IMR-90 (cell line): ENCODE measurements around the gene PLXNA4. TPM values are rescaled to one million over a fixed set of nuclear protein-coding genes. Genes with fewer than 3 reads are reported as not detected.

Source experiments
- ATAC-seq: fragments of 200-7000 bp; cut with Tn5 transposase; 2 replicates; pipeline ENCODE4 v1.9.1; 2020; ENCODE audit warnings: low read depth, mild to moderate bottlenecking, moderate library complexity
- BruUV-seq: library from RNA; stranded (reverse); fragments of 400-500 nt; replicated peaks from 2 replicates; lab custom pipeline; 2021; lab: Mats Ljungman, UMichigan
- CTCF ChIA-PET: fragments of 300-600 bp; formaldehyde crosslinking; extraction: SDS; loops from one replicate; lab custom pipeline; 2021; ENCODE audit warnings: antibody characterized with exemption; lab: Yijun Ruan, JAX
- POLR2A ChIA-PET: fragments of 300-600 bp; sonication (Branson Sonifier 250); formaldehyde crosslinking; loops from one replicate; lab custom pipeline; 2022; ENCODE audit warnings: antibody characterized with exemption; ENCODE audit not compliant: unreplicated experiment; lab: Charles Lee
- DNase-seq: peaks from one replicate; pipeline ENCODE4 v3.0.0; 2013
- H2AFZ ChIP-seq: replicated peaks from 2 replicates; pipeline ENCODE3; 2013; ENCODE audit warnings: low read length, mild to moderate bottlenecking; ENCODE audit not compliant: poor library complexity
- H2AK5ac ChIP-seq: 2 replicates; pipeline ENCODE4 v1.6.1; 2013; ENCODE audit warnings: low read depth, low read length, inconsistent platforms
- H2AK9ac ChIP-seq: replicated peaks from 2 replicates; pipeline ENCODE3; 2013; ENCODE audit warnings: mild to moderate bottlenecking, low read depth, low read length, moderate library complexity; ENCODE audit not compliant: poor library complexity
- H2BK120ac ChIP-seq: 2 replicates; pipeline ENCODE4 v1.6.1; 2013; ENCODE audit warnings: low read depth, low read length, inconsistent platforms
- H2BK15ac ChIP-seq: 3 replicates; pipeline ENCODE4 v1.6.1; 2013; ENCODE audit warnings: low read depth, low read length, inconsistent platforms
- H2BK20ac ChIP-seq: 2 replicates; pipeline ENCODE4 v1.6.1; 2013; ENCODE audit warnings: low read depth, mild to moderate bottlenecking, inconsistent platforms, low read length, moderate library complexity
- H2BK5ac ChIP-seq: 2 replicates; pipeline ENCODE4 v1.6.1; 2013; ENCODE audit warnings: mild to moderate bottlenecking, low read depth, low read length, inconsistent platforms; ENCODE audit not compliant: poor library complexity, severe bottlenecking
- H3K14ac ChIP-seq: replicated peaks from 2 replicates; pipeline ENCODE4 v1.6.1; 2013; ENCODE audit warnings: low read depth, low read length, inconsistent platforms
- H3K18ac ChIP-seq: 2 replicates; pipeline ENCODE4 v1.6.1; 2013; ENCODE audit warnings: low read depth, low read length, control low read depth
- H3K23ac ChIP-seq: 2 replicates; pipeline ENCODE4 v1.6.1; 2013; ENCODE audit warnings: low read depth, low read length, inconsistent platforms
- H3K27ac ChIP-seq: 2 replicates; pipeline ENCODE4 v1.5.1; 2013; ENCODE audit warnings: mild to moderate bottlenecking, control low read depth, low read length; ENCODE audit not compliant: insufficient read depth
- H3K27me3 ChIP-seq: 2 replicates; pipeline ENCODE4 v1.6.1; 2013; ENCODE audit warnings: low read length; ENCODE audit not compliant: control insufficient read depth, insufficient read depth
- H3K36me3 ChIP-seq: 2 replicates; pipeline ENCODE4 v1.6.1; 2013; ENCODE audit warnings: low read length, mixed read lengths; ENCODE audit not compliant: control insufficient read depth, insufficient read depth
- H3K4ac ChIP-seq: 2 replicates; pipeline ENCODE4 v1.6.1; 2013; ENCODE audit warnings: low read depth, low read length, inconsistent platforms
- H3K4me1 ChIP-seq: 2 replicates; pipeline ENCODE4 v1.6.1; 2013; ENCODE audit warnings: low read length, mixed read lengths; ENCODE audit not compliant: control insufficient read depth, insufficient read depth
- H3K4me2 ChIP-seq: 2 replicates; pipeline ENCODE4 v1.6.1; 2013; ENCODE audit warnings: low read depth, mild to moderate bottlenecking, control low read depth, low read length, moderate library complexity
- H3K4me3 ChIP-seq: 2 replicates; pipeline ENCODE4 v1.5.1; 2013; ENCODE audit warnings: low read depth, mild to moderate bottlenecking, control low read depth, low read length, moderate library complexity; ENCODE audit not compliant: insufficient read depth
- H3K56ac ChIP-seq: 2 replicates; pipeline ENCODE4 v1.6.1; 2013; ENCODE audit warnings: low read length, inconsistent platforms; ENCODE audit not compliant: insufficient read depth; ENCODE audit errors: extremely low read depth
- H3K79me1 ChIP-seq, 2 experiments: 2 replicates each; pipeline ENCODE4 v1.6.1; 2013; ENCODE audit warnings: low read length in 2 of 2, inconsistent platforms in 1 of 2, low read depth in 1 of 2
- H3K9ac ChIP-seq: 2 replicates; pipeline ENCODE4 v1.6.1; 2013; ENCODE audit warnings: low read depth, low read length, control low read depth
- H3K9me1 ChIP-seq: 2 replicates; pipeline ENCODE4 v1.6.1; 2013; ENCODE audit warnings: low read length, inconsistent platforms; ENCODE audit not compliant: insufficient read depth
- H3K9me3 ChIP-seq: 2 replicates; pipeline ENCODE4 v1.6.1; 2013; ENCODE audit warnings: low read length; ENCODE audit not compliant: control insufficient read depth, insufficient read depth
- H4K20me1 ChIP-seq: 2 replicates; pipeline ENCODE4 v1.6.1; 2013; ENCODE audit warnings: low read length, inconsistent platforms; ENCODE audit not compliant: insufficient read depth
- H4K5ac ChIP-seq: 2 replicates; pipeline ENCODE4 v1.6.1; 2013; ENCODE audit warnings: mild to moderate bottlenecking, low read depth, low read length, control low read depth
- H4K8ac ChIP-seq, 2 experiments: 2 replicates each; pipeline ENCODE4 v1.6.1; 2013; ENCODE audit warnings: low read depth in 2 of 2, low read length in 2 of 2, control low read depth in 1 of 2, inconsistent platforms in 1 of 2
- H4K91ac ChIP-seq: 2 replicates; pipeline ENCODE4 v1.6.1; 2013; ENCODE audit warnings: low read depth, low read length, inconsistent platforms; ENCODE audit not compliant: insufficient read depth
- CHD1 ChIP-seq: IDR thresholded peaks from 2 replicates; pipeline ENCODE4 v1.6.1; 2012; ENCODE audit warnings: low read depth, low read length, improper control_type of control experiment
- CTCF ChIP-seq: conservative IDR thresholded peaks from 2 replicates; pipeline ENCODE4 v1.5.1; 2012; ENCODE audit warnings: mild to moderate bottlenecking, low read depth, low read length, improper control_type of control experiment
- ELK1 ChIP-seq: fragments of 150-350 bp; IDR thresholded peaks from 2 replicates; pipeline ENCODE4 v1.6.1; 2016; ENCODE audit warnings: low read depth, mild to moderate bottlenecking, low read length, moderate library complexity, borderline replicate concordance
- FOS ChIP-seq: fragments of 150-350 bp; IDR thresholded peaks from 2 replicates; pipeline ENCODE4 v1.6.1; 2016; ENCODE audit warnings: low read depth, low read length
- MAFK ChIP-seq: IDR thresholded peaks from 2 replicates; pipeline ENCODE4 v1.6.1; 2012; ENCODE audit warnings: low read depth, low read length, improper control_type of control experiment
- MAZ ChIP-seq: IDR thresholded peaks from 2 replicates; pipeline ENCODE4 v1.6.1; 2012; ENCODE audit warnings: low read depth, mild to moderate bottlenecking, low read length, improper control_type of control experiment, moderate library complexity, borderline replicate concordance
- NFE2L2 ChIP-seq: fragments of 150-350 bp; IDR thresholded peaks from 2 replicates; pipeline ENCODE4 v1.6.1; 2016; ENCODE audit warnings: low read depth, mild to moderate bottlenecking, low read length
- RAD21 ChIP-seq: IDR thresholded peaks from 2 replicates; pipeline ENCODE4 v1.6.1; 2012; ENCODE audit warnings: low read length, improper control_type of control experiment
- RFX5 ChIP-seq: IDR thresholded peaks from 2 replicates; pipeline ENCODE4 v1.8.0; 2012; ENCODE audit warnings: low read depth, mild to moderate bottlenecking, low read length, moderate library complexity
- WGBS, 2 experiments: methylation state at CpG; one replicate each; pipeline versions ENCODE4 v1.1.5 to v1.1.7; 2013; ENCODE audit warnings: missing lambda C conversion rate in 2 of 2; ENCODE audit not compliant: insufficient read length in 1 of 2; ENCODE audit errors: extremely low coverage in 2 of 2; 5-methylcytosine and 5-hydroxymethylcytosine counted together
- dilution Hi-C: fragments of 300-500 bp; cut with HindIII; formaldehyde crosslinking; loops from one replicate; pipeline ENCODE4 v1.14.3; 2018; ENCODE audit warnings: low sequenced_read_pairs; ENCODE audit not compliant: unreplicated experiment
- in situ Hi-C: fragments of 300-500 bp; cut with MboI; formaldehyde crosslinking; loops from 3 replicates; pipeline ENCODE4 v1.14.3; 2019; ENCODE audit warnings: low sequenced_read_pairs, inconsistent platforms, mixed read lengths
- intact Hi-C: fragments of 100-400 bp; cut with micrococcal nuclease; formaldehyde crosslinking; loops from 2 replicates; pipeline ENCODE4 v1.10.0; 2022
- polyA plus RNA-seq, 3 experiments: library from polyadenylated mRNA; depleted of rRNA; stranded (reverse); fragments of >200 nt; gene quantifications; 2 replicates each; pipeline ENCODE4 v1.2.3, GENCODE V29; 2012; ENCODE audit warnings: low replicate concordance in 1 of 3
- total RNA-seq: library from RNA; depleted of rRNA; stranded (reverse); fragments of >200 nt; gene quantifications from 2 replicates; pipeline ENCODE4 v1.2.3, GENCODE V29; 2012

Gene PLXNA4
- total and polyA plus RNA-seq, 2 of the 4 experiments (the other 2 are of a cell fraction): under 0.01 TPM

- no peak for TF ChIP-seq NFE2L2
- no peak for TF ChIP-seq MAZ
- TF ChIP-seq MAFK: no peak
Observed at GRCh38 chr7:132077971-132078685, 498.1 kb downstream of the PLXNA4 start (continued).

- H2BK120ac ChIP-seq: no peak overlapping the region
- H3K36me3 ChIP-seq: no peaks in the 10 kb centered on the region
- H3K4me1 ChIP-seq: peaks cover 9% of the 10 kb centered on the region
- H2BK5ac ChIP-seq: no peak overlapping the region
- H3K27ac ChIP-seq: no peak overlapping the region
- H3K4ac ChIP-seq: no peak overlapping the region
- H3K14ac ChIP-seq: no peak overlapping the region
- H3K9me1 ChIP-seq: no peaks in the 10 kb centered on the region; the same call in 1 of the 2 replicates
- no peak for ATAC-seq
- ChIA-PET POLR2A (no interaction called here), CTCF (interaction anchor here (0.5 to 1.6 kb wide), 2 partner anchors 8 to 10 kb away, joined by 3 read pairs; no protein-coding TSS in a partner anchor)
- no peak overlapping the region for H4K91ac ChIP-seq
- in situ Hi-C loops: no loop called here
- H2AK5ac ChIP-seq: peak overlapping the region; percentile 35; the same call in 1 of the 2 replicates
- H3K4me2 ChIP-seq: no peak overlapping the region
- H2AK9ac ChIP-seq: no peak overlapping the region
- TF ChIP-seq MAFK (no peak), ELK1 (no peak), CHD1 (no peak), RFX5 (no peak), MAZ (no peak), FOS (no peak), CTCF (no peak), RAD21 (no peak)
- H4K5ac ChIP-seq: no peak overlapping the region
- intact Hi-C loops: no loop called here
- H2AFZ ChIP-seq: no peak overlapping the region
- BruUV-seq: no TSS peak
- H4K8ac ChIP-seq: no peak overlapping the region
- peaks cover 37% of the 10 kb centered on the region for H3K27me3 ChIP-seq
- H3K23ac ChIP-seq: no peak overlapping the region
- no peak overlapping the region for H3K4me3 ChIP-seq
- H3K18ac ChIP-seq: no peak overlapping the region
- H2BK20ac ChIP-seq: no peak overlapping the region
- dilution Hi-C loops: no loop called here
- H2BK15ac ChIP-seq: no peak overlapping the region; the same call in 2 of the 3 replicates
- DNase-seq: no peak
- no CpG with 5 or more reads among the region's 13 CpGs for WGBS, 2 experiments
- no peaks in the 10 kb centered on the region for H3K9me3 ChIP-seq
- H3K9ac ChIP-seq: no peak overlapping the region
- no peaks in the 10 kb centered on the region for H3K79me1 ChIP-seq
- no peak overlapping the region for H3K56ac ChIP-seq
- H4K20me1 ChIP-seq: no peaks in the 10 kb centered on the region
Observed at GRCh38 chr7:132076301-132077035, 499.8 kb downstream of the PLXNA4 start.
